HG03342 (cell line): ENCODE measurements around the gene ASPN.
"Not testable (repeated sequence)": the region's sequence is repeated elsewhere in the genome, so short reads cannot be mapped to it uniquely, and the experiment has no call there.

Experiments used
- ATAC-seq: cut with Tn5 transposase; IDR thresholded peaks from one replicate; pipeline ENCODE4 v1.9.1; 2021; ENCODE audit warnings: mild to moderate bottlenecking, moderate library complexity; ENCODE audit not compliant: unreplicated experiment

ASPN gene

GRCh38 chr9:92423612-92424011 is 58.7 kb downstream of the ASPN start:
- no peak for ATAC-seq

GRCh38 chr9:92422611-92423338 is 59.5 kb downstream of the ASPN start:
- ATAC-seq, result no peak

- ATAC-seq, result no peak
Measured at GRCh38 chr9:92414566-92414965, 67.7 kb downstream of the ASPN start.

GRCh38 chr9:92411157-92411556 is 71.1 kb downstream of the ASPN start:
- ATAC-seq, result not testable (repeated sequence)

GRCh38 chr9:92408747-92409478 is 73.4 kb downstream of the ASPN start:
- ATAC-seq, result no peak

- ATAC-seq, result no peak
Measured at GRCh38 chr9:92407818-92408217, 74.5 kb downstream of the ASPN start.

GRCh38 chr9:92406477-92406876 is 75.8 kb downstream of the ASPN start:
- ATAC-seq, result no peak
